ENCODE data around the gene CLTA.
A peak's percentile ranks its signal among the peaks of the same experiment; 100 is the strongest.

Gene CLTA, protein sequence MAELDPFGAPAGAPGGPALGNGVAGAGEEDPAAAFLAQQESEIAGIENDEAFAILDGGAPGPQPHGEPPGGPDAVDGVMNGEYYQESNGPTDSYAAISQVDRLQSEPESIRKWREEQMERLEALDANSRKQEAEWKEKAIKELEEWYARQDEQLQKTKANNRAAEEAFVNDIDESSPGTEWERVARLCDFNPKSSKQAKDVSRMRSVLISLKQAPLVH

DNA sequence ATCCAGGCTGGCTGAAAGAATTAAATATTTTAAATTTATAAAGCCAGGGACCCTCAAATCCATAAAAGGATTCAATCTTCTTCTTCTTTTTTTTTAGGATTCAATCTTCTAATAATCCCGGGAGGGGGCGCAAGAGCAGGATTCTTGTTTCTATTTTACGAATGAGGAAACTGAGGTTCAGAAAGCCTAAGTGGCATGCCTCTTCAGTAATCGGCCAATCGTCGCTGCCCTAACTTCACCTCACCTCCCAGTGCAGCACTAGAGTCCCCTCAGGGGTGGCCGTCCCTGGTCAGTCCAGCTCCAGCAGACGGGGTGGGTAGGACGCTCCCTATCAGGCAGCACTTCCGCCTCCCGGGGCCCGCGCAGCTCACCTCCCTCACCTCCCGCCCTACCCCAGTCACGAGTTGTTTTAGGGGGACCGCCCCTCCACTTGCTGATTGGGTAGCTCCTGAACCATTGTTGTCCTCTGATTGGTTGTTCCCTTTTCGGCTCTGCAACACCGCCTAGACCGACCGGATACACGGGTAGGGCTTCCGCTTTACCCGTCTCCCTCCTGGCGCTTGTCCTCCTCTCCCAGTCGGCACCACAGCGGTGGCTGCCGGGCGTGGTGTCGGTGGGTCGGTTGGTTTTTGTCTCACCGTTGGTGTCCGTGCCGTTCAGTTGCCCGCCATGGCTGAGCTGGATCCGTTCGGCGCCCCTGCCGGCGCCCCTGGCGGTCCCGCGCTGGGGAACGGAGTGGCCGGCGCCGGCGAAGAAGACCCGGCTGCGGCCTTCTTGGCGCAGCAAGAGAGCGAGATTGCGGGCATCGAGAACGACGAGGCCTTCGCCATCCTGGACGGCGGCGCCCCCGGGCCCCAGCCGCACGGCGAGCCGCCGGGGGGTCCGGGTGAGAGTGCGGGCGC lies at the start of gene CLTA:
Gene CLTA (plus strand): TSS at position 534 of the 902 bp plus-strand sequence. CDS start 136 bp downstream, at position 670.
- DNase-seq = peak; percentile 98

DNA sequence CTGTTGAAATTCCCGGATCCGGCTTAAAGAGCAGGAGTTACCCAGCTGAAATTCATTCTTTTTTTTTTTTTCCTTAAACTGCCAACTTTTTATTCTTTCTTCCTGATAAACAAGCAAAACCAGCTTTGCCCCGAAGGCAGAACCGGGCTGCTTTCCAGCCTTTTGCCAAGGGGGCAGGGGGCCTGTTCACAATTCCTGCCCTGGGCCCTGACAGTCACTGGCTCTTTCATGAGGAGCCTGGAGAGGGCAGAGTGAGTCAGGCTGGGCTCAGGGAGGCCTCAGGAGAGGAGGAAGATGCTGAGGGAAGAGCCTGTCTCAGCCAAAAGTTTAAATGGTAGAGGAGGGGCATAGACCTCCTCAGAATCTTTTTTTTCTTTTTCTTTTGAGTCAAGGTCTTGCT lies 49.4 kb upstream of the CLTA start:
- DNase-seq = no peak

DNA sequence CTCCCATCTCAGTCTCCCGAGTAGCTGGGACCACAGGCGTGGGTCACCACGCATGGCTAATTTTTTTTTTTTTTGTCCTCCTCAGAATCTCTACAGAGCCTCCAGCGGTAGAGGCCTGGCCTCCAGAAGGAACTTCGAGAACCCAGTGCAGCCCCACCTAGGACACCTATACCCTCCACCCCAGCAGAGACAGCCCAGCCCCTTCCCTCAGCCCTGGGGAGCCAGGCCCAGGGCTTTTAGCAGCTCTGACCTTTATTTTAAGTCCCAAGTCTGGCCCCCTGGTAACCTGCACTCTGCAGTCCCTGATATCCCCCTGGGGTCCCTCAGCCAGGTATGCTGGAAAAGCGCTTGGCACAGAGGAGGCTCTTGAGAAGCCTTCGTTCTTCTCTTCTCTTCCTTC lies 49.0 kb upstream of the CLTA start:
- DNase-seq = no peak

DNA sequence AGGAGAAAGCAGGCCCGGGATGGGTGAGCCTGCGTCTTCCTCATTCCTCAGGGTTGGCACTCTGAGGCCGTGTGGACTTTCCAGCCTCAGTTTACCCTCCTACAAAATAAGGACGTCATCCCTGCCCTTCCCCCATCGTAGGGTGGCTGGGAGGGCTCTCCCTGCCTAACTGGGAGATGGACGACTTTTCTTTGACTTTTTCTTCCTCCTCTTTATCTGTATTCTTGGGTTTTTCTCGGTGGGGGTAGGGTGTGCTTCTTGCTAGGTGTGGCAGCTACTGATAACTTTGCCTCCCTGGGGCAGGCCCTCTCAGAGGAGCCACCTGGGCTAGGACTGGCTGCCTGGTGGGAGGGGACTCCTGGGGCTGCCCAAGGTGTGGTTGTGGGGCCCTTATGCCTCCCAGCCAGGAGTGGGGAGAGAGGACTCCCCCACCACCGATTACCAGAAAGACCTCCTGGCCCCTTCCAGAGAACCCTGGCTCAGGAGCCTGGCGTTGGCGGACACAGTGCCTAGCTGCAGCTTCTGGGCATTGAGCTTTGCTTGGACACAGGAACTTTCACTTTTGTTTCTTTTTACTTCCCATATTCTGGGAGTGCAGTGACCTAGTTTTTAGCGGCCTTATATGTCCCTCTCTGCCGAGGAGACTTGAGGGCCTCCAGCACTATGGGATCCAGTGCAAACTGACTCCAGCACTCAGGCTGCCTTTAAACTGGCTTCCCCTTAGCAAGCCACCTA lies 48.0 kb upstream of the CLTA start:
- no peak for DNase-seq

DNA sequence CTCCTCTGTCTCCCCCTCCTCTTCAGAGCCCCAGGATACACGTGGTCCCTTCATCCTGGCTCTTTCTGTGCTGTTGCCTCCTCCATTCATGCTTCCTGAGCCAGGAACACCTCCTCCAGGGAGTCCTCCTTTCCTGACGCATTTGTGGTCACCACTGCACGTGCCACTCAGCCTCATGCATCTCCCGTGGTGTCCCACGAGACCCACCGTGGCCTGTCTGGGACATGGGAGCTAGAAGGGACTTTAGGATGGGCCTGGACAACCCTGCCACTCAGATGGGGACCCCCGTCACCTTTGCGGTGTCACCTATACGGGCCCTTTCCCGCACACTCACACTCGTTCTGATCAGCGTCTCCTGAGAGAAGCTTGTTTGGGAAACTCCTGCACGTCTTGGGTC lies 47.5 kb upstream of the CLTA start:
- no peak for DNase-seq

DNA sequence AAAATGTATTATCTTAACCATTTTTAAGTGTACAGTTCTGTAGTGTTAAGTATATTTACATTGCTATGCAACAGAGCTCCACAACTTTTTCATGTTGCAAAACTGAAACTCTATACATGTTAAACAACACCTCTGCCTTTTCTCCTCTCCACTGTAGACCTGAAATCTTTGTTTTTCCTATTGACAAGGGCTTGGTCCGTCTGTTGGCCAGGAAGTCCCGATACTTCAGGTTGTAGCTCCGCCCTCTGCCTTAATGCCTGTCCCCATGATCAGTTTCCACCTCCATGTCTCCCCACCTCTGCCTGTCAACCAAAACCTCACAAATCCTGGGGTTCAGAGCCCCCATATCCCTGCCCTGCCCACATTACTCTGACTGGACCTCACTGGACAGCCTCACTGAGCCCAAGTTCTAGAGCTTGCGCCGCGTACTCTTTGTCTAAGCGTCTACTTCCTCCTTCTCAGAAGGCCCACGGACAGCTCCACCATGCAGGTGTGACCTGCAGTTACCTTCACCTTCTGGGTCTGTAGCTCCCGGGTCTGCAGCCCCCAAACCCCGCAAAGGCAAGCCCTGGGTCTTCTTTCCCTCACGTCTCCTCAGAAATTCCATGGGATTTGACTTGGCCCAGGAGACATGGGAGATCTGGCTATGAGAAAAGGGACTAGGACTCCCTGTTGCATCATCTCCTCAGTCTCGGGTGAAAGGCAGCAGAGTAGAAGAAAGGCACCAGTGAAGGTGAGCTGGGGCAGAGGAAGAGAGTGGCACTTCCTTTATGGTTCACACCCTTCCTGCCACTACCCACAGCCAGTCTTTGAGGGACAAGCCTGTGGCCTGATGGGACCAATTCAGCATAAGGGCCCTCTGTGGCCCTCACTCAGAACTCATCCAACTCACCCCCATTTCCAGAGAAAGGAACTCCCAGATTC lies 46.1 kb upstream of the CLTA start:
- peak; percentile 67 for DNase-seq

DNA sequence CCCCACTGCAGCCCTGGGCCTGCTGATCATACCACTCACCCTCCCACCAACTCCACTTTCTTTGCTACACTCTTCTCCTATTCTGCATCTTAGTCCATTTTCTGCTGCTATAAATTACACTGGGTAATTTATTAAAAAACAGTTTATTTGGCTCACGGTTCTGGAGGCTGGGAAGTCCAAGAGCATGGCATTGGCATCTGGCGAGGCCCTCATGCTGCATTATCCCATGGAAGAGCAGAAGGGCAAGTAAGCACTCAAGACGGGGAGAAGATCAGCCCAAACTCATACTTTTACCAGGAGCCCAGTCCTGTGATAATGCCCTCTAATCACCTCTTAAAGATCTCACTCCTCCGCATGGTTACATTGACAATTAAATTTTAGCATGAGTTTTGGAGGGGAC lies 44.8 kb upstream of the CLTA start:
- no peak for DNase-seq

DNA sequence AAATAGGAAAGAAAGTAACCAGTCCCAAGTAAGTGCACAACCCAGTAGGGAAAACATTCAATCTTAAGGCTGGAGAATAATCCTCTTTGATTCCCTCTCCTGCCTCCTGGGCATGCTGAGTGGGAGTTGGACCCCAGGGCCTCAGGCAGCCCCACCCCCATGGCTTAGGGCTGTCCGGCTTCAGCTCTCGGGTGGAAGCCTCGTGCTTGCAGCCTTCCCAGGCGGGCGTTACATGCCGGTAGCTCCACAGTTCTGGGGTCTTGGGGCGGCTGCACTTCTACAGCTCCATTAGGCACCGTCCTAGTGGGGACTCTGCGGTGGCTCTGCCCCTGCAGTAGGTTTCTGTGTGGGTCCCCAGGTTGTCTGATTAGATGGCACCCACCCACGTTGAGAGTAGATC lies 44.1 kb upstream of the CLTA start:
- no peak for DNase-seq

DNA sequence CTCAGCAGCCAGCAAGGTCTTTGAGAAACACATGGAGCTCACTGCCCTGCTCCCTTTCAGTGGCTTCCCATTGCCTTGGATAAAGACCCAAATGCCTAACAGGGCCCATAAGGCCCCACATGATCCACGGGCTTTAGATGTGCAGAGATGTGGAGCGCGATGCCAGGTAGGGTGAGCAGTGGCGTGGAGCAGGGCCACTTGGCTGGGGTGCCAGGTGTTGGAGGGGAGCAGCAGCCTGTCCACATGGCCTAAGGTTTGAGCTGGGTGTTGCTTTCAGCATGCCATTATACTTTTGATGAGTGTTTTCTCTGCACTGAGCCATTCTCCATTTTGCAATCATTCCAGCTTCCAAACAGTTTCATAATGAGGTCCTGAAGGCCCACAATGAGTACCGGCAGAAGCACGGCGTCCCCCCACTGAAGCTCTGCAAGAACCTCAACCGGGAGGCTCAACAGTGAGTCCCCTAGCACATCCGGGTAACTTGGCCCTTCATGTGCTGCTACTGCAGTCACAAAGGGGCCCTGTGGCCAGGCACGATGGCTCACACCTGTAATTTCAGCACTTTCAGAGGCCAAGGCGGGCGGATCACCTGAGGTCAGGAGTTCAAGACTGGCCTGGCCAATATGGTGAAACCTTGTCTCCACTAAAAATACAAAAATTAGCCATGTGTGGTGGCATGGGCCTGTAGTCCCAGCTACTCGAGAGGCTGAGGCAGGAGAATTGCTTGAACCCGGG lies 43.1 kb upstream of the CLTA start:
- peak; percentile 64 for DNase-seq

DNA sequence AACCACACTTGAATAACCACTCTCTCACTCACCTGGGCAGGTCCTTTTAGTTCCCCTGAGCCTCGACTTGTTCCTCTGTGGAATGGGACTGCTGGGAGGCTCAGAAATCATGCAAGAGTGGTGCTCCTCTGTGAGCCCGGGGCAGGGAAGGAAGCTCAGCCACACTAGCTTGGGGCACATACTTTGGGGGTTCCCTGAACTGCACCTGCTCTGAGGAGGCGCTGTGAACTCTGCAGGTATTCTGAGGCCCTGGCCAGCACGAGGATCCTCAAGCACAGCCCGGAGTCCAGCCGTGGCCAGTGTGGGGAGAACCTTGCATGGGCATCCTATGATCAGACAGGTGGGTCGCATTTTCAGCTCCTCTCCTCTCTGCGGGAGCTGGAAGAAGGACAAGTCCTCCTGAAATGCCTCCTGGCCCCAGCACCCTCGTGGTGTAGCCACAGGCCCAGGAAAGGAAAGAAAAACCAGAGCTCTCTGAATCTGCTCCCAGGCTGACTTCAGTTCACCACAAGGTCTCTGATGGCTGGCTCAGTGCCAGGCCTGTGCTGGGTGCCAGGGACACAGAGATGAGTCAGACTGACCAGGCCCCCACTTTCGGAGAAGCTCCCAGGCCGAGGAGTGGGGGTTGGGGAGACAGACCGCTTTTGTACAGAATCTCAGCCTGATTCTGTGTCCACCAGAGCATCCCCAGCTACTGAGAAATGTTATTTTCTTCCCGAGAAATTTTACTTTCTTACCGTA lies 42.2 kb upstream of the CLTA start:
- DNase-seq = peak; percentile 89

DNA sequence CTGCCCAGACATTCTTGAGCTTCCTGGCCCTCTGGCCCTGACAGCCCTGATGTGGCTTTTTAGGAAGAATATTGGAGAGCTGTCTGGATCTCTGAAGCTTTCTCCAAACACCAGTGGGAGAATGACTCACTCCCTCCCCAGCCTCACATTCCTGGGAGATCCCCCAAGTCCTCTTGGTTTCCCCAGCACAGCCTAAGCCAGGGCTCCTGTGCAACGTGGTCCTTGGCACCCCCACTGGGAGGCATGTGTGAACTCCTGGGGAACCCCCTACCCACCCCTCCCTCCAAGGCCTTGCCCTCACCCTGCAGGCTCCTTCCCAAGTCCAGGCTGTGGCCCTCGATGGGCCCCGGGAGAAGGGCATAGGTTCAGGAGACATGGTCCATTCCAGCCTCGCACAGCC lies 41.5 kb upstream of the CLTA start:
- DNase-seq = no peak

DNA sequence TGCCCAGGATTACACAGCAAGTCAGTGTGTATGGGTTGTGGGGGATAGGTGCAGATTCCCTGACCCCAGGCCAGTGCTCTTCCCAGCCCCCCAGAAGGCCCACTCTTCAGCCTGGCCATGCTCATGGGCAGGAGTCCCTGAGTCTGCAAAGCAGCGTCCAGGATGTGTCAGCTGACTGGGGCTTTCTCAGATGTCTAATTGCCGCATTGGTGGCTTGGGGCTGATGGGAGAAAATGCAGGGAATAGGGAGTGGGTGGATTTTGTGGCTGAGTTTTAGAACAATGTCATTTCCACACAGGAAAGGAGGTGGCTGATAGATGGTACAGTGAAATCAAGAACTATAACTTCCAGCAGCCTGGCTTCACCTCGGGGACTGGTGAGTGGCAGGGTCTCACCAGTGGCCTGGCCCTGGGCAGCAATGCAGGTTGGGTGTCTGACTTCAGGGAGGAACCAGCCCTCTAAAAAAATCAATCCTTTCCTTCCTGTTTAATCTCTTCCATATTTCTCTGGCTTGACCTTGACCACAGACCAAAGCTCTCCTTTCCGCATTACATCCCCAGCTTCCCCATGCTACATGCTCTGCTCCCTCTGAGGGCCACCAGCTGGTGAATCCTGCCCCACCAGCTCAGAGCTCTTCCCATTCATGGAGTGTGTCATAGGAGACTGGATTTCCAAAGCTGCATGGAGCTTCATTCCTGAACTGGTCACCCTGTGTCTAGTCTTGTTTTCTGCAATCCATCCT lies 40.0 kb upstream of the CLTA start:
- DNase-seq = no peak

DNA sequence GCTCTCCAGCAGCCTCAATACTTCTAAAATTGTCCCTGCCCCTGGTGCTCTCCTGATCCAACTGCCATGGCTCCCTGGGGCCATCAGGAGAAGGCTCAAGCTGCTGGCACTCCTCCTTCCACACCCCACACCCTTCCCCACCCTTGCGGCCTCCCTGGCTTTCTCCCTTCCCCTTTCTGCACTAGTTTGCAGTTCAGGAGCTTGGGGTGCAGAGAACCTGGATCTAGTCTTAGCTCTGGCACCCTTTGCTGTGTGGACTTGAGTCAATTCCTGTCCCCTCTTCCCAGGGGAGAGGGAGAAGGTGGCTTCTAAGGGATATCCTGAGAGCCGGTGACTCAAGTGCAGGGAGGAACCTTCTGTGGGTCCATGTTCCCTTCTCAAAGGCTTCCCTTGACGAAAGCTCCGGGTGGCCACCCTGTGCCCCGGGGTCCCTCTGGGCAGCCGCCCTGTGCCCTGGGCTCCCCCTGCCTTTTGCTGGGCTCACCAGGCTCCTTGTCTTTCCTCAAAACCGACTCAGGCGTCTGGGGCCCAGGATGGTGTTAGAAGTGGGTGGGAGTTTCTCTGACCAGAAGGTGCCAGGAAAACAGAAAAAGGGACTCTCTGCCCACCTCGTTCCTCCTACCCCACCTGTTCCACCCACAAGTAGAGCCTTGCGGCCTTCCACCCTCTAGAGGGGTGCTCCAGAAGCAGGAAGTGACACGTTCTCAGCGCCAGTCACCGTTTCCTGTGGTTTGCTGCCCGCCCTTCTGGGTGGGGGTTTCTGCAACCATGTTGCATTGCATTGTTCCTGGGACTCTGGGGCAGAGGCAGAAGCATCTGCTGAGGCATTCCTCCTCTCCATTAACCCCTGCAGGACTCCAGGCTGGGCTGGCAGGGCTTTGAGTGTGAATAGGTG lies 39.2 kb upstream of the CLTA start:
- peak; percentile 95 for DNase-seq

DNA sequence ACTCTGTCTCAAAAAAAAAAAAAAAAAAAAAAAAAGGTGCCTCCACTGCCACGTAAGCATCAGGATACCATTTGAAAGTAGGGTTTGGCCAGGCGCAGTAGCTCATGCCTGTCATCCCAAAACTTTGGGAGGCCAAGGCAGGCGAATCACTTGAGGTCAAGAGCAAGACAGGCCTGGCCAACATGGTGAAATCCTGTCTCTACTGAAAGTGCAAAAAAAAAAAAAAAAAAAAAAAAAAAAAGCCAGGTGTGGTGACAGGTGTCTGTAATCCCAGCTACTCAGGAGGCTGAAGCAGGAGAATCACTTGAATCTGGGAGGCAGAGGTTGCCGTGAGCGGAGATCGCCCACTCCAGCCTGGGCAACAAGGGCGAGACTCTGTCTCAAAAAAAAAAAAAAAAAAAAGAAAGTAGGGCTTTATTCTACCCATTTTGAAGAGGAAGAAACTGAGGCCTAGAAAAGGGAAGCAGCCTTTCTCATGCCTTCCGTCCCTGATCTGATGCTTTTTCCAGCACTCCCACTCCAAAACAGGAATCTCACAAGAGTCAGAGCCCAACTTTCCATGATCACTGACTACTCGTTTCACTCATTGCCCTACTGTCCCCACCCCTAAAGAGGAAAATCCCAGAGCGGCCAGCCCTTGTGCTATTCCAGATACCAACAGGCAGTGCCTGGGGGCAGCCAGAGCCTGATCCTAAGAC lies 37.8 kb upstream of the CLTA start:
- DNase-seq = no peak

DNA sequence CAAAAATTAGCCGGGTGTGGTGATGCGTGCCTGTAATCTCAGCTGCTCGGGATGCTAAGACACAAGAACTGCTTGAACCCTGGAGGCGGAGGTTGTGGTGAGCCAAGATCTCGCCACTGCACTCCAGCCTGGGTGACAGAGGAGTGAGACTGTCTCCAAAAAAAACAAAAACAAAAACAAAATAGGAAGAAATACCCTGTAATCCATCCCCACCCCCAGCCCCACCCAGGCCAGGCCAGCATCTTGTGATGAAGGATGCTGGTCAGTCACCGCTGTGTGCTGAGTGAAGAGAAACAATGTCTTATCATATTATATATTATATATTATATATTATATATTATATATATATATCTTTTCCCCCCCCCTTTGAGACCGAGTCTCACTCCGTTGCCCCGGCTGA lies 37.0 kb upstream of the CLTA start:
- no peak for DNase-seq

DNA sequence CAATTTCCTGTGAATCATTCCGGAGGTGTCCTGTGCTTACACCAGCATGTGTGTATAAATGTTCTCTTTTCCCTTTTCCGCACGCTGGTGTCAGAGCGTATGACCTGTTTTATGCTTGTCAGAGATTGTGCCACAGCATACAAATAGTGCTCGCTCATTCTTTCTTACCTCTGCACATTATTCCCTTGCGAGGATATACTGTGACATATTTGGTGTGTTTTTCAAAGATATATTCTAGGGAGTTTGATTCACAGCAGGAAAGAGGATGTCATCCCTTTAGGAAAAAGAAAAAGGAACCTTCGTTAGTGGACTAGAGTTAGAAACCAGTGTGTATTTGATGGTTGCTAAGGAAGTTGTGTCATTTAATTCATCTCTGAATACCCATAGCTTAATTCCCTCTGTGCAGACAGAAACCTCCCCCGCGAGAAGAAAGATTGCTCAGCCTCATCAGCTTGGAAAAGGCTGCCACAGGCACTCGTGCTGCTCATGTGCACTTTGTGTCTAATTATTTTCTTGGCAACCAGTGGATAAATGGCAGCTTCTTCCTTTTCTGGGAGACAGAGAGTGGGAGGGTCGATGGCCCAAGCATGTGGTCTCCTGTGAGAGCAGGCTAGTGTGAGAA lies 36.3 kb upstream of the CLTA start:
- DNase-seq = no peak

DNA sequence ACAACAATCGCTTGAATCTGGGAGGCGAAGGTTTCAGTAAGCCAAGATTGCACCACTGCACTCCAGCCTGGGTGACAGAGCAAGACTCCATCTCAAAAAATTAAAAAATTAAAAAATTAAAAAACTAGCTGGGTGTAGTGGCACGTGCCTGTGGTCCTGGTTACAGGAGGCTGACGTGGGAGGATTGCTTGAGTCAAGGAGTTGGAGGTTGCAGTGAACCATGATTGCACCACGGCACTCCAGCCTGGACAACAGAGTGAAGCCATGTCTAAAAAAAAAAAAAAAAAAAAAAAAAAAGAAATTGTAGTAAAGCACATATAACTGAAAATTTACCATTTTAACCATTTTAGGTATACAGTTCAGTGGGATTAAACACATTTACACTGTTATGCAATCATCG lies 34.6 kb upstream of the CLTA start:
- no peak for DNase-seq

DNA sequence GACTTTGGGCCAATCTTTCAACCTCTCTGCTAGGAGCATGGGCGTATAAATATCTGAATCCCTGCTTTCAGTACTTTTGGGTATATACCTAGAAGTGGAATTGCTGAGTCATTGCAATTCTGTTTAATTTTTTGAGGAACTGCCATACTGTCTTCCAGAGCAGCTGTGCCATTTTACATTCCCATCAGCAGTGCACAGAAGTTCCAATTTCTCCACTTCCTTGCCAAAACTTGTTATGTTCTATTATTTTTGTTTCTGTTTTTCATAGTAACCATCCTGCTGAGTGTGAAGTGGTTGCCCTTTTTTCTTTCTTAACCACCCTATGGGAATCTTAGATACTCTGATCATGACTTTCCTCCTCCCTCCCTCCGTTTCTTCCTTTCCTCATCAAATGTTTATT lies 32.6 kb upstream of the CLTA start:
- DNase-seq = no peak

All from activated effector memory CD4-positive, alpha-beta T cell treated with anti-CD3 and anti-CD28 coated beads, Interleukin-2, amount 50 U/mL, for 16 hours (primary cell).